GM23248 (cell line): Measurements from ENCODE around the gene GMPR.

Source experiments
- EZH2 ChIP-seq: fragments of 200-600 bp; sonication (generic); IDR thresholded peaks from 2 replicates; pipeline ENCODE4 v1.6.1; 2018; ENCODE audit warnings: antibody characterized with exemption, mild to moderate bottlenecking; ENCODE audit not compliant: insufficient read depth, poor library complexity, severe bottlenecking
- EZH2phosphoT487 ChIP-seq: fragments of 200-600 bp; sonication (generic); IDR thresholded peaks from 2 replicates; pipeline ENCODE4 v1.6.1; 2018; ENCODE audit warnings: antibody characterized with exemption, moderate library complexity, mild to moderate bottlenecking, low read depth; ENCODE audit not compliant: insufficient read depth

GRCh38 chr6:16206595-16207037, 31.8 kb upstream of the GMPR start:
- TF ChIP-seq EZH2phosphoT487 (0 out of 2 replicates have a peak, but pooled peaks have one; percentile 58), EZH2 (no peak)
